ENCODE measurements around the gene TSPEAR. TPM values are rescaled to one million over a fixed set of nuclear protein-coding genes. Genes with fewer than 3 reads are reported as not detected.
A peak's percentile ranks its signal among the peaks of the same experiment; 100 is the strongest.

The TSPEAR gene
- total RNA-seq, 1 donor from 2014 or later = not detected

DNA sequence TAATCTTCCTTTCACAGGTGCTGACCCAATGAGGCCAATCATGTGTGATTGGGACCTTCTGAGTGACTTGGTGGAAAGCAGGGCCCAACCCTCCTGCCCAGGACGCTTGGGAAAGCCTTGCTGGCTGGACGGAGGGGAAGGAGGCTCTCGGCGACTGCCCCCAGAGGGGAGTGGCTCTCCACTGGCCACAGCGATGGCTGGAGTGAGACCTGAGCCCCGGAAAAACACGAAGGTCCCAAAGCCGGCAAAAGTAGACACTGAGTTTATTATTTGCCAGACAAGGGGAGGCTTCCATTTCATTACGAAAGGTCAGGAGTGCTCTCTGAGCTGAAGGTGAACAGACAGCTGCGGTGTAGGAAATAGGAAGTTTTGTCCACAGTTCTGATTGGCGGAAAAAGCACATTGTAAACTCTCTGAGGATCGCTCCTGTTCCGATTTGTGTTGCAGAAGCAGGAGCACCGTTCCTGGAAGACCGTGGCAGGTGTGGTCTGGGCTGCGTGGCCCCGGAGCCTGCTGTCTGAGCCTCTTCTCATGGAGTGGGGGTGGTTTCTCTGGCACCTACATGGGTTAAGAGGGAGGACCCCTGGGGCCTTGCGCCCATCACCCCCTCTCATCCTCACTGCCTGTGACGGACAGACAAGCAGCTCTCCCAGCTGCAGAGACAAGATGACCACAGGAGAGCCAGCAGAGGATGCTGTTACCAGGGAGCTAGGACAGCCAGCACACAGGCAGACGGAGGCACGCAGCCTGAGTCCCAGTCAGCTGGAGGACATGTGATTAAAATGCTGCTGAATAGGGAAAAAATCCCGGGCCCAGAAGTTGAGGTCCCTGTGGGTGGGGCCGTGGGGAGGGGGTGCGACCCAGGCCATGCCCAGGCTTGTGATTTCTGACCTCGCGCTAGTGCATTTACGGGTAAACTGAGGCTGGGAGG, 212.8 kb downstream of the TSPEAR start:
- DNase-seq (ENCODE audit: low spot score) = no peak
- no peak for ATAC-seq

DNA sequence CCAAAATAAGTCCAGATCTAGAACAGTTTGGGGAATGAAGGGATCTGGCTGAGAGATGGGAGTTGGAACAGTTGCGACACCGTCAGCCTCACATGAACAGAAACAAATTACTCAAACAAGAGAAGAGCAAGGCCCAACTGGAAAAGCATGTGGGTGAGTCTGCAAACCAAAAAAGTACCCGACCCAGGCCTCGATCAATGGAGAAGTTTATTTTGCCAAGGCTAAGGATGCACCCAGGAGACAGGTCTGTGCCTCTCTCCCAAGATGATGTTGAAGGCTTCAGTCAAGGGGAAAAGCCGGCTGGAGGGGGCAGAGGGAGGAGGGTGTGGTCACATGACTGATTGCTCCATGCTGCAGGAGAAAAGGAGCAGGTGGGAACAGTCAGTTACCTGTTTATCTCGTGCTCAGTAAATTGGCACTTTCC, 213.7 kb downstream of the TSPEAR start:
- ATAC-seq (peak; percentile 19), DNase-seq (ENCODE audit: low spot score) (no peak)

DNA sequence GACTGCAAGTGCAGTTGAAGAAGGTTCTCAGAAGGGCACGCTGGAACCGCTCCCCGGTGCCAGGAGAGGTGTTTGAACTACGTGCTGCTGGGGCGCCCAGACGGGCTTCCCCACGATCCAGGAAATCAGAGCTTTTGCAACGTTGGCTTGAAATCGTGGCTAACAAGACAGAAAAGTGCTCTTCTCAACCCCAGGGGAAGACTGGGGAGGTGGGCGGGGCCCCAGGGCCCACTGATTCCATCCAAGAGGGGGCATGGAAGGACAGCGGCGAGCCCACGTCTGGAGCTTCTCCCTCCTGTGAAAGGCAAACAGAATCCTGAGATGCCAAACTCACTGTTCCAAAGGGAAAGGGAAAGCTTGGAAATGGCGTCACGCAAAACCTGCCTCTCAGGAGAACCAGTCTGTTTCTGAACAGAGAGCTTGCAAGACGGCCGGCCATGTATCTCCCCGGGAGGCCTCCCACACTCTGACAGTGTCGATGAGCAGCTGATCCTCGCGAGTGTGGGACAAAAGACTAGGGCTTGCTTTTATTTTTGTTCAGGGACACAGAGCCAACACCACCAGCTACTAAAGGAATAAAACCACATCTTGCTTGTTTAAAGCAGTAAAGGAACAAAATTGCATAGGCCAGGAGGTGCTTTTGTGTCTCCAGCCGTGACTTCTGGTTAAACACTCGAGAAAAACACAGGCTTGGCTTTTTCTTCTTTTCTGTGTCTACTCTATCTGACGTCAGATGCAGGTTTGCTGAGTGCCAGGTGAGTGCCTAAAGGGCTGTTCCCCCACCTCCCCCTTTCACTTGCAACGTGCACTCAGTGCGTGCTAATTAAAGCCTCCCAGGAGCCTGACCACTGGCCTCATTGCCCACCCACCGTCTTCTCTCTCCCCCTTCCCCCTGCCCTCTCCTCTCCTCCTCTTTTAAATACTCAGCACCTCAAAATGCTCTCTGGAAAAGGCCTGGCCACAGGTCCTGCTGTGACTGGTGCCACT, 214.5 kb downstream of the TSPEAR start:
- DNase-seq (ENCODE audit: low spot score) (no peak), ATAC-seq (no peak)

DNA sequence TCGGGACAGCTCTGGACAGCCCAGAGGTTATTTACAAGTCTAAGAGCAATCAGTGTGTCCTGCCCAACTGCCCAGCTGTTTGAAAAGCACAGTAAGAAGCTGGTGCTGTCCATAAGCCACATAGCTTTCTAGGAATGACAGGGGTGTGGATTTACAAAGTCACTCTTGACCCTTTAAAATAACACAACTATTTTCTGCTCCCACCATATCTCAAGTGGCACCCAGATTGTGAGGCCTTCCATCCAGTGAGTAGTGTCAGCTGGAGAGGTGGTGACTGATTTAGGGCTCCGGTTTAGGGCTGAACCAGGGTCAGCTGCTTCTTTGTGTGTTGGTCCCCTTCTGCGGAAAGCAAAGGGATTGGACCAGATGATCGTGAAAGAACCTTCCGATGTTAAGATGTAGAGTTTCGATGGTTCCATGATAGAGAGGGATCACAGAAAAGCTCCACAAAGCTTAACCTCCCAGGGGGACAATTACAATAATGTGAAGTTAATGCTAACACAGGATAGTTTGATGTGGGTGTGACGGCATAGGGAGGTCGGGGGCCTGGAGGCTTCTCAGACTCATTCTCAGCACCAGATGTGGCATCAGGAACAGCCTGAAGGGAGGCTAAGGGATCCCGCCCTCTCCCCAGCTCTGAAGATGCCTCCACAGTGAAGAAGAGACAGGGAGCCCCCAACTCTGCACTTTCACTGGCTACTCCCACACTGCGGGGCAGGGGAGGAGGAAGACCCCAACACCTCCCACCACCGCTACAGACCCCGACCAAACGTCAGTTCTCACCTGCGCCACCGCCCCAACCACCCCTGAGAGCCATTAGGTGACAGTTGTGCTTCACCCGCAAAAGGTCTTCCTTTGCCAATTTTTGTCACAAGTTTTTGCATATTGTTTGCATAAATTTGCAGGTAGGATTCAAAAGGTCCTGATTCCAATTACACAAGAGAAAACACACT, 215.5 kb downstream of the TSPEAR start:
- DNase-seq (ENCODE audit: low spot score) (no peak), ATAC-seq (no peak)

DNA sequence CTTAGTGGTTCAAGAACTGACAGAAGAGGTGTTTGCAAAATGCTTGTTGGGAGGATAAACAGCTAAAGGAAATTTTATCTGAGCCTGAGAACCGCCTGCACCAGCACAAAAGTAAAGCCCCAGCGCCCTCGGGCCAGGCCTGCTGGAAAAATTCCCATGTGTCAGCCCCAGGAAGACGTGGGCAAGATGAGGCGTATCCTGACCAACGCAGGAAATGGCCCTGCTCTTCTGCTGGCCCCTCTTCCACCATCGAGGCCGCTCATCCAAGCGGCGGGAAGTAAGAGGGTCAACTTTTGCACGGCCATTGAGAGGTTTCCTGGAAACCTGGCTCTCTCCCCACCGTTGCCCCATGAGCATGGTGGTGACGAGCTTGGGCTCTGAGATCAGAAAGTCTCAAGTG, 216.4 kb downstream of the TSPEAR start:
- DNase-seq (ENCODE audit: low spot score) = no peak

DNA sequence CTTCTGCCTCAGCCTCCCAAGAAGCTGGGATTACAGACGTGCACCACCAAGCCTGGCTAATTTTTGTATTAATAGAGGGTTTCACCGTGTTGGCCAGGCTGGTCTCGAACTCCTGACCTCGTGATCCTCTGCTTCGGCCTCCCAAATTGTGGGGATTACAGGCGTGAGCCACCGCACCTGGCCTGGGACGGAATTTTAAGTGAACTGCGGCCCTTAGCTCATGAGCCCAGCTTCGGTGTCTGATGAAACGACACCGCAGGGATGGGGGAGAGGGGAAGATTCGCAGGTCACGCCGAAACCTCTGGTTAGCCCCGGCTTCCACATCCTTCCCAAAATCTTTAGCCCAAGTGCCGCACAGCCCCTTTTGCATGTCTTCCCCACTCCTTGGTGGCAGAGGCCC, 217.0 kb downstream of the TSPEAR start:
- DNase-seq (ENCODE audit: low spot score) = no peak
- ATAC-seq = no peak

More for the DNA sequence above, 216.4 kb downstream of the TSPEAR start:
- ATAC-seq = no peak

DNA sequence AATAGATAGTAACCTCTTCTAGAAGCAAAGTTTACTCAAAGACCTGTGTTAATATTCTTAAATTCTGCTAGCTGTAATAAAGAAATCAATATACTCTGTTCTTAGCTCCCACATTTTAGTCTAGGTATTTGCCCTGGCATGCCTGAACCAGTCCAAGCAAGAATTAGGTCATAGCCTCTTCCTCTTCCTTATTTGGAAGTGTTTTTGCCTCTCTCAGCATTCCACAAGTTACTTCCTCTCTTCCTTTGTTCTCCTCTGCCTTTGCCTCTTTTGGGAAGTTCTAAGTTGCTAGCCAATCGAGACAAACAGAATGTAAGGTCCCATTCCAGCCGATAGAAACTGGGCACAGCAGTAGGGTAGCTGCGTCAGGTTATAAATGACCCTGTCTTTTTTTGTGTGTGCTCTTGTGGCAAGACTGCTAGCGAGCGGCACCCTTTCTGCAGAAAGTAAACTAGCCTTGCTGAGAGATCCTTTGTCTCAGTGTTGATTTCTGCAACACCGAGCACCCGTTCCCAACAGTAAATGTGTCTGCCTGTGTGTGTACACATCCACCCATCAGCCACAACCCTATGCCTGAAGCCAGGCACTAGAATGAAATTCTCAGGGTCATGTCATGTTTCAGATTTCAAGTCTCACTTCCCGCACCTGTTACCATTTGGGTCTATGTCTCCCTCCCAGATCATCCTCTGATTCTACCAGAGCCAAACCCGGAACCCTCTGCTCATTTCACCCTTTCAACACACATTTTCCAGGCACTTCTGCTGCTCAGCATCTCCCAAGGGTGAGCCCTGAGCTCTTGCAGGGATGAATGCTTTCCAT, 218.6 kb downstream of the TSPEAR start:
- DNase-seq (ENCODE audit: low spot score) (no peak), ATAC-seq (no peak)

DNA sequence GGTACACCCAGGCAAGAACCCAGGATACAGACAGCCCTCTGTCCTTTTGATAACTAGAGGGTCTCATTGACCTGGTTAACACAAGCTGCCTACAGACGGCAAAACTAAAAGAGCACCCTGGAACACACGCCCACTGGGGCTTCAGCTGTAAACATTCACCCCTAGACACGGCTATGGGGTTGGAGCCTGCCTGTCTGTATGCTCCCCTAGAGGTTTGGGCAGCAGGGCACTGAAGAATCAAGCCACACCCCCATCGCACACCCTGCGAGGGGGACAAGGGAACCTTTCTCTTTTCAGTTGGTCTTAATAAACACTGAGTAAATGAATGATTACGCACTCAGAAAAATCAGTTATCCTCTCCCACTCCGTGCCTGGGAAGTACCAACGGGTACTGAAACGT, 220.6 kb downstream of the TSPEAR start:
- ATAC-seq (no peak), DNase-seq (ENCODE audit: low spot score) (no peak)

DNA sequence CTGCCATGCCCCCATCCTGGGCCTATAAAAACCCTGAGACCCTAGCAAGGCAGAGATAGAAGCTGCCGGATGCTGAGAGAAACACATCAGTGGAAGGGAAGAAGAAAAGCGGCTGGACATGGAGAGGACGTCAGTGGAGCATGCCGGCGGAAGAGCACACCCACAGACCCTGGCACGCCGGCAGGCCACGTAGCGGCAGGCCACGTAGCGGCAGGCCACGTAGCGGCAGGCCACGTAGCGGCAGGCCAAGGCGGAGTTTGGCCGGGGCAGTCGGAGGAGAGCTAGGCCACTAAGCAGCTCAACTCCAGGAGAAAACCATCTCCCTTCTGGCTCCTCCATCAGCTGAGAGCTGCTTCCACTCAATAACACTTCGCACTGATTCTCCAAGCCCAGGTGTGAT, 221.0 kb downstream of the TSPEAR start:
- no peak for DNase-seq (ENCODE audit: low spot score)
- no peak for ATAC-seq

DNA sequence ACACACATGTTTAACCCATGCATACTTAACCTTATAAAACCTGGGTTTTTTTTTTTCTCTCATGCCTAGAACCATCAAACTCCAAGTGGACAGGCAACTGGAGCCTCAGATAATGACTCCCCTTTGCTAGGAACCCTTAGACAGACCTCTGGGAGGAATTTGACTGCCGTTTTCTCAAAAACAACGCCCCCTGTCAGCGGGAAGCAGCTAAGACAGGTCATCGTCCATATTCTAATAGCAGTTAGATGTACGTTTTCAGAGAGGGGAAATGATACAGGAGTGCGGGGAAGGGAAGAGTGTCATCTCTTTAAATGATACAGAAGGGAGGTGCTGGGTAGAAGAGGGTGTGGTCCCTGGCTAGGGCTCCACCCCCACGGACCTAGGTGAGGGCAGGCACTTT, 221.4 kb downstream of the TSPEAR start:
- ATAC-seq (no peak), DNase-seq (ENCODE audit: low spot score) (no peak)

DNA sequence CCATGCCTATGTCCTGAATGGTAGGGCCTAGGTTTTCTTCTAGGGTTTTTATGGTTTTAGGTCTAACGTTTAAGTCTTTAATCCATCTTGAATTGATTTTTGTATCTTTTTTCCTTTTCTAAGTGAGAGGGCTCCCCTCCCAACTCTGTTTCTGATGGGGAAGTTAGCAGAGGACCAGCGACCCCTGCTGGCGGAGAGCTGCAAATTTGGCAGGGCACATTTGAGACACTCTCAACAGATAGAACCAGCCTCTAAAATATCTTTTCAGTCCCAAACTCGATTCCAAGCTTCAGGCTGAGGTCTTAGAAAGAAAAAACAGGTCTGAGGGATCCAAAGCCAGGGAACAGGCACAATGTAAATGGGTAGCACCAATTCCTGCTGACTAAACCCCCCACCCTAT, 223.5 kb downstream of the TSPEAR start:
- no peak for DNase-seq (ENCODE audit: low spot score)
- ATAC-seq = no peak

DNA sequence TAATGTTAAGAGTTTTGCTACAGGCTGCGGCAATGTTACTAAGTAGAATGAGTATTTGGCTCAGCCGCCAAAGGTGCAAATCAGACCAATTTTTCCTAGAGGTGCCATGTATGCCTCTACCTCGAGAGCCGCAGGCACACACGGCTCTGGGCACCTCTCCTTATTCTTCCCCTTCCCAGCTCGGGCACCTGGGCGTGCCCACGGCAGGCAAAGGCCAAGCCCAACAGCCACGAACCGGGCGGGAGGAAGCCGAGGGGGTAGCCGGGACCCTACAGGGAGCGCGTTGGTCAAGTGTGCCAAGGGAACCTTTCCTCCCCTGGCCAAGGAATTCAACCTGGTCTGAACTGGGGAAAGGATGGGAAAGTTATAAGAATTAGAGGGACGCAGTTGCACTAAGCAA, 225.1 kb downstream of the TSPEAR start:
- ATAC-seq (no peak), DNase-seq (ENCODE audit: low spot score) (no peak)

DNA sequence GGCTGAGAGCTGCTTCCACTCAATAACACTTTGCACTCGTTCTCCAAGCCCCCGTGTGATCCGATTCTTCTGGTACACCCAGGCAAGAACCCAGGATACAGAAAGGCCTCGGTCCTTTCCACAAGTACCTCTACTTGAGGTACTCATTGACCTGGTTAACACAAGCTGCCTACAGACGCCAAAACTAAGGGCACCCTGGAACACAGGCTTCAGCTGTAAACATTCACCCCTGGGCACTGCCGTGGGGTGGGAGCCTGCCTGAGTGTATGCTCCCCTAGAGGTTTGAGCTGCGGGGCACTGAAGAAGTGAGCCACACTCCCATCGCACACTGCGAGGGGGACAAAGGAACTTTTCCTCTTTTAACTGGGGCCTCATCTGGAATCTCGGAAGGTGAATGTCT, 225.6 kb downstream of the TSPEAR start:
- DNase-seq (ENCODE audit: low spot score) (no peak), ATAC-seq (no peak)

DNA sequence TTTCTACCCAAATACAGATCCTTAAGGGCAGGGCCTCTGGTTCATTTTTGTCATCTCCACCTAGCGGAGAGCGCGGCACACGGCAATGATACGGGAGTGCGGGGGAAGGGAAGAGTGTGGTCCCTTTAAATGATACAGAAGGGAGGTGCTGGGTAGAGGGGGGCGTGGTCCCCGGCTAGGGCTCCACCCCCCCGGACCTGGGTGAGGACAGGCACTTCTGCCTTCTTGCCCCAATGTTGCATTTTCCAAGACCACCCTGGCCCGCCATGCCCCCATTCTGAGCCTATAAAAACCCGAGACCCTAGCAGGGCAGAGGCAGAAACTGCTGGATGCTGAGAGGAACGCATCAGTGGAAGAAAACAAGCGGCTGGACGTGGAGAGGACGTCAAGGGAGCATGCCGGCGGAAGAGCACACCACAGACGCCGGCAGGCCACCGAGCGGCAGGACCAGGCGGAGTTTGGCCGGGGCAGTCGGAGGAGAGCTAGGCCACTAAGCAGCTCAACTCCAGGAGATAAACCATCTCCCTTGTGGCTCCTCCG, 226.0 kb downstream of the TSPEAR start:
- peak; percentile 72 for DNase-seq (ENCODE audit: low spot score)

DNA sequence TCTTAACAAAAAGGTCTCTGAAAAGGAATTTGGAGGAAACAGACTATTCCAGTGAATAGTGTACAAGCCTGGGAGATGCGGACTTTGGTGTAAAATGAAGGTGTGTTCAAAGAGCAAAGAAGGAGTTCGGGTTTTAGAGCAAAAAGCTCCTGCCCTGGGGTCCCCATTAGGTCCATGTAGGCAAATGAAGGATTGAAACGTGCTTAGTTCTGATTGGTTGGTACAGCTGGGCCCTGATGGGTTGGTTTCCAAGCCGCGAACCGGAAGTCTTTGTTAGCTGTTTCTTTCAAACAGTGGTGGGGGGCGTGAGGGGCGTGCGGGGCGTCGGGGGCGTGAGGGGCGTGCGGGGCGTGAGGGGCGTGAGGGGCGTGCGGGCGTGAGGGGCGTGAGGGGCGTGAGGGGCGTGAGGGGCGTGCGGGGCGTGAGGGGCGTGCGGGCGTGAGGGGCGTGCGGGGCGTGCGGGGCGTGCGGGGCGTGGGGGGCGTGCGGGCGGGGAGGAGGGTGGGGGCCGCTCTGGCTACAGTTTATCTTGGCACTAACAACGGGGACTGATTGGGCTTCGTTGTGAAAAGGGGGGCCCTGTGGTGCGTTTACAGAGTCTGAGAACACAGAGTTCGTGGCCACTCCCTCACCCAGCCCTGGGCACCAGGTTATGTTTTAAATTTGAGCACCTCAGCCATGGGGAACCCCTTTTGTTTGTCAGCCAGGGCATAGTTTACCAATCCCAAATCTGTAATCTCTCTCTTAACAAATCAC, 226.7 kb downstream of the TSPEAR start:
- peak; percentile 7 for ATAC-seq
- DNase-seq (ENCODE audit: low spot score) = no peak

More for the DNA sequence above, 226.0 kb downstream of the TSPEAR start:
- peak; percentile 72 for ATAC-seq

DNA sequence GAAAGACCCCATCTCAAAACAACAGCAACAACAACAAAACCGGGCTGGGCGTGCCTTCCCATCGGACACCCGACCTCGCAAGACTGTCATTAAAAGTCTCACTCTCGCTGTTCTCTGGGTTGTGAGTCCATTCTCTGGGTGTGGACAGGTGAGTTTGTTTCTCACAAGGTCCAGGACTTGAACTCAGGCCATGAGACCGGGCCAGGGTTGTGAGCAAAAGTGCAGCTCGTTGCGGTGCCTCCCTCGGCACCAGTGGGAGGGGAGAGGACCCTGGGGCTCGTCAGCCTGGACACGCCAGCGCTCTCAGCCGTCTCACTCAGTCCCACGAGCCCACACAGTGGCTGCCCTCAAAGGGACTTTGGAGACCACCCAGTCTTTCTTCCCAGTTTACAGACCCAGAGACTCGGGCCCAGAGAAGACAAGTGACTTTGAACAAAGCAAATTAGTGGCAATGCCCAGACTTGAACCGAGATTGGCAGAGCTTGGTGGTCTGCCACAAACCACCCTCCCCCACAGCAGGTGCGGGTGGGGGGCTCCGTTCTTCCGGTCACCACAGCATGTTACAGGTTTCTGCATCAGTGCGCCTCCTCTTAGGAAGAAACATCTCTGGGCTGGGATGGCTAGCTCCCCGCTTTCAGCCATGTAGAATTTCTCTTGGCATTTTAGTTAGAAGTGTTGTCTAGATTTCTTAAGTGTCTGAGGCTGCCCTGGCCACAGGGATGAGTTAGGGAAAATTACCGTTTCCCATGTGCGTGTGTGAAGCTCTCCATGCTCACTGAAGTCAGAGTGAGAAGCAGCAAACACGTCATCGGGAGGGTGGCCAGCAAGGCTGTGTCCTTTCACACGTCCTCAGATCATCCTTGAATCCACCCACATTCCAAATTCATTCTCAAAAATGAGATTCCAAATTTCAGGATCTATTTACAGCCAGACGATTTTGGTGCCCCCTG, 227.8 kb downstream of the TSPEAR start:
- DNase-seq (ENCODE audit: low spot score) = no peak
- ATAC-seq = peak; percentile 21

DNA sequence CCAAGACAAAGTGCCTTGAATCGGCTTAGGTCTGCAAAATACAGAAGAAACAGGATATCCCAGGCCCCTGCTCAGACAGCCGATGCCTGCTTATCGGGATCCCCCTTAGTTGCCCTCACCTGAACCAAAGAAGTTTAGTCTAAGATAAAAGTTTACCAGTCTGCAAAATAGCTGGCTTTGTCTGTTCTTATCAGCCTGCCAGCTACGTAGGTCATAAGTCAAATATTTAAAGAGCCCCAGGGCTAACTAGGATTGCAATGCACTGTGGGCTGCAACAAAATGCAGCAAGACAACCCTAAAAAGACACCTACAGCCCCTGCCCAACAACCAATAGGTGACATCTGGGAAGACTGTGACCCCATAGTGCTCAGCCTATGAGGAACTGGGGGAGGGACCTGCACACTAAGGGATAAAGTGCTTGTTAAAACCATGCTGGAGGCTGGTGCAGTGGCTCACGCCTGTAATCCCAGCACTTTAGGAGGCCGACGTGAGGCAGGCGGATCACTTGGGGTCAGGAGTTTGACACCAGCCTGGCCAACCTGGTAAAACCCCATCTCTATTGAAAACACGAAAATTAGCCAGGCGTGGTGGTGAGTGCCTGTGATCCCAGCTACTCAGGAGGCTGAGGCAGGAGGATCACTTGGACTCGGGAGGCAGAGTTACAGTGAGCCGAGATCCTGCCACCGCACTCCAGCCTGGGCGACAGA, 228.6 kb downstream of the TSPEAR start:
- DNase-seq (ENCODE audit: low spot score) (peak; percentile 89), ATAC-seq (peak; percentile 61)

Data from left lobe of liver (tissue), 2 donors.